HTR-8/SVneo (cell line): ENCODE measurements around the gene MCF2L.

Experiments used
- DNase-seq: peaks from one replicate; pipeline ENCODE4 v3.0.0; 2011; ENCODE audit warnings: low spot score, mixed read lengths; ENCODE audit not compliant: insufficient read length
- FAIRE-seq: peaks from 2 replicates; lab custom pipeline; 2011; peaks lifted over from hg19 to GRCh38; lab: Jason Lieb, UNC

MCF2L gene

GRCh38 chr13:112962396-112962795, 6.6 kb upstream of the MCF2L start:
- no peak for FAIRE-seq

GRCh38 chr13:112962911-112963625, 5.9 kb upstream of the MCF2L start:
- FAIRE-seq (no peak), DNase-seq (no peak)

More at GRCh38 chr13:112962396-112962795, 6.6 kb upstream of the MCF2L start:
- no peak for DNase-seq

- DNase-seq, result no peak
- FAIRE-seq, result no peak
Measured at GRCh38 chr13:112963641-112964040, 5.4 kb upstream of the MCF2L start.

- no peak for FAIRE-seq
- no peak for DNase-seq
Measured at GRCh38 chr13:112964971-112965492, 4.0 kb upstream of the MCF2L start.

- DNase-seq (no peak), FAIRE-seq (no peak)
Measured at GRCh38 chr13:112965573-112966115, 3.4 kb upstream of the MCF2L start.

GRCh38 chr13:112966776-112967175, 2.2 kb upstream of the MCF2L start:
- DNase-seq (no peak), FAIRE-seq (no peak)

GRCh38 chr13:112967686-112968379, 1.2 kb upstream of the MCF2L start:
- no peak for FAIRE-seq
- no peak for DNase-seq

GRCh38 chr13:112968380-112968909, 569 bp upstream of the MCF2L start:
- DNase-seq (no peak), FAIRE-seq (no peak)

GRCh38 chr13:112969692-112970338, 801 bp downstream of the MCF2L start:
- no peak for FAIRE-seq
- DNase-seq, result no peak

- DNase-seq, result no peak
- no peak for FAIRE-seq
Measured at GRCh38 chr13:112970552-112971287, 1.7 kb downstream of the MCF2L start.

GRCh38 chr13:112971288-112971643, 2.3 kb downstream of the MCF2L start:
- DNase-seq, result no peak
- no peak for FAIRE-seq

GRCh38 chr13:112972258-112972657, 3.2 kb downstream of the MCF2L start:
- DNase-seq (no peak), FAIRE-seq (no peak)

- DNase-seq (no peak), FAIRE-seq (no peak)
Measured at GRCh38 chr13:112972867-112973576, 4.0 kb downstream of the MCF2L start.

GRCh38 chr13:112973577-112973951, 4.5 kb downstream of the MCF2L start:
- DNase-seq (no peak), FAIRE-seq (no peak)

- DNase-seq (no peak), FAIRE-seq (no peak)
Measured at GRCh38 chr13:112974125-112974524, 5.1 kb downstream of the MCF2L start.

GRCh38 chr13:112974671-112975070, 5.7 kb downstream of the MCF2L start:
- DNase-seq, result no peak
- no peak for FAIRE-seq

- DNase-seq (no peak), FAIRE-seq (no peak)
Measured at GRCh38 chr13:112975401-112975939, 6.5 kb downstream of the MCF2L start.

- FAIRE-seq, result no peak
- DNase-seq, result no peak
Measured at GRCh38 chr13:112976526-112976925, 7.5 kb downstream of the MCF2L start.

- FAIRE-seq (no peak), DNase-seq (no peak)
Measured at GRCh38 chr13:112977091-112977490, 8.1 kb downstream of the MCF2L start.
